NCI-H526 treated with DMSO at 0.1 percent for 48 hours (cell line): ENCODE measurements around the gene NRN1L.
"Not testable (repeated sequence)": the region's sequence is repeated elsewhere in the genome, so short reads cannot be mapped to it uniquely, and the experiment has no call there.

ENCODE experiments used
- DNase-seq: peaks from one replicate; lab custom pipeline; 2025; lab: John Stamatoyannopoulos, UW

NRN1L gene

GRCh38 chr16:67884684-67885083 lies at the start of gene NRN1L:
Gene NRN1L, plus strand, starts transcription at chr16:67884885. Its CDS starts 19 bp downstream, at chr16:67884904.
- no peak for DNase-seq

DNA sequence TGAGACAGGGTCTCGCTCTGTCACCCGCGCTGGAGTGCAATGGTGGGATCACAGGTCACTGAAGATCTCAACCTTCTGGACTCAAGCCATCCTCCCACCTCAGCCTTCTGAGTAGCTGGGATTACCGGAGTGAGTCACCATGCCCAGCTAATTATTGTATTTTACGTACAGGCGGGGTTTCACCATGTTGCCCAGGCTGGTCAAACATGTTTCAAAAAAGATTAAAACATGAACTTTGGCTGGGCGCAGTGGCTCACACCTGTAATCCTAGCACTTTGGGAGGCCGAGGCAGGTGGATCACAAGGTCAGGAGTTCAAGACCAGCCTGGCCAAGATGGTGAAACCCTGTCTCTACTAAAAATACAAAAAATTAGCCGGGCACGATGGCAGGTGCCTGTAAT lies 47.5 kb upstream of the NRN1L start:
- DNase-seq = not testable (repeated sequence)

GRCh38 chr16:67837811-67838210 lies 46.9 kb upstream of the NRN1L start:
- no peak for DNase-seq

- peak; percentile 30 for DNase-seq
These were observed 43.4 kb upstream of the NRN1L start for GRCh38 chr16:67841198-67841815.

DNA sequence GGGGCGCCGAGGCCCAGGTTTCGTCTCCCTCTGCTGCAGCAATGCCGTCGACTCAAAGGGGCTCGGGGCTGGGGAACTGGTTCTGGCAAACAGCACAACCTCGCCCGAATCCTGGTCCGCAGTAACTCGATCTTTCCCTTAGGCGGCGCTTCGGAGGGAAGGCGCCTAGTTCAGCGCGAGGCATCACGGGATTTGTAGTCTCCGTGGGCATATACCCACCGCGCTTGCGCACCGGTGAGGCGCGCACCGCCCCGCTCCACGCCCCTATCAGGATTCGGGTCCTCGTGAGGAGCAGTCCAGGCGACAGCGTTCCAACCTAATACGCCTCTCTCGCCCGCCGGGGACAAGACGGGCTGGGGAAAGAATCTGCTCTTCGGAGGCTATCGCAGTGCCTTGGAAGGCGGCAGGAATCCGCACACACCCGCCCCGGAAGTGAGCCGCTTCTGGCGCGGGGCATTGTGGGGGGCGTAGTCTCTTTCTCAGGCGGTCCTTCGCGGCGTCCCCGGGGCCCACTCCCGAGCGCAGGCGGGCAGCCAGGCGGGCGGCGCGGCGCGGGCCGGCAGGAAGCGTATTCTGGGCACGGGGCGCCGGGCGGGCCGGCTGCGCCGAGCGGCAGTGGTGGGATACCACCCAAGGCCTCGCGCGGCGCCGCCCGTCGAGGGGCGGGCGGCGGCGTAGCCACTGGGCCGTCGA lies 42.7 kb upstream of the NRN1L start, which contains the start of gene THAP11:
TSS of gene THAP11 (plus strand) at position 505 of the 693 bp plus-strand sequence. CDS start 235 bp downstream, outside the sequence.
- peak; percentile 82 for DNase-seq

GRCh38 chr16:67842509-67843342 lies 42.0 kb upstream of the NRN1L start:
- peak; percentile 5 for DNase-seq

DNA sequence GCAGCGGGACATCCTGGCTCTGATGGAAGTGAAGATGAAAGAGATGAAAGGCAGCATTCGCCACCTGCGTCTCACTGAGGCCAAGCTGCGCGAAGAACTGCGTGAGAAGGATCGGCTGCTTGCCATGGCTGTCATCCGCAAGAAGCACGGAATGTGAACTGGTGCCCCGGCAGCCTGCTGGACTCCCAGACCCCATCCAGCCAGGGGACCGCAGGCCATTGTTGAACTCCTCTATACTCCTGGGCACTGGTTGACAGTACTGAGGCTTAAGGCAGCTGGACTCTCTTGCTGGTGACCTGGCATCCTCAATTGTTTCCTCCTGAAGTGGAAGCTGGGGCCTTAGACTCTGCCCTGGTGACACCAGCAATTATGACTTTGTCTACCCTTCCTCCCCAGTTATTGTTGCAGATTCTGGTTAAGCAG lies 41.3 kb upstream of the NRN1L start:
- DNase-seq = no peak

DNA sequence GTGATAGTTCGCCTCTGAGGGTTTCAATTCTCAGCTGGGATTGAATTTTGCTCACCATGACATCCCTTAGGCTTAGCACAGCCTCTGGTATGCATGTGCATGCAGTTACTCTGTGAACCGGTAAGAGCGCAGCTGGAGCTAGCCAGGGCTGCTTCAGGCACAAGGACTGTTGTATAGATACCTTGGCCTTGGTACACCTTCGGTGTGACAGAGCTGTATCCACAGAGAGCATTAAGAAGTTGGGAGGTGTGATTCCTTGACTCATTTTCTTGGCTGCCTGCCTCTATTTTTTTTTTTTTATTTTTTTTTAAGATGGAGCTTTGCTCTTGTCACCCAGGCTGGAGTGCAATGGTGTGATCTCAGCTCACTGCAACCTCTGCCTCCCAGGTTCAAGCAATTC lies 40.2 kb upstream of the NRN1L start:
- DNase-seq = no peak

DNA sequence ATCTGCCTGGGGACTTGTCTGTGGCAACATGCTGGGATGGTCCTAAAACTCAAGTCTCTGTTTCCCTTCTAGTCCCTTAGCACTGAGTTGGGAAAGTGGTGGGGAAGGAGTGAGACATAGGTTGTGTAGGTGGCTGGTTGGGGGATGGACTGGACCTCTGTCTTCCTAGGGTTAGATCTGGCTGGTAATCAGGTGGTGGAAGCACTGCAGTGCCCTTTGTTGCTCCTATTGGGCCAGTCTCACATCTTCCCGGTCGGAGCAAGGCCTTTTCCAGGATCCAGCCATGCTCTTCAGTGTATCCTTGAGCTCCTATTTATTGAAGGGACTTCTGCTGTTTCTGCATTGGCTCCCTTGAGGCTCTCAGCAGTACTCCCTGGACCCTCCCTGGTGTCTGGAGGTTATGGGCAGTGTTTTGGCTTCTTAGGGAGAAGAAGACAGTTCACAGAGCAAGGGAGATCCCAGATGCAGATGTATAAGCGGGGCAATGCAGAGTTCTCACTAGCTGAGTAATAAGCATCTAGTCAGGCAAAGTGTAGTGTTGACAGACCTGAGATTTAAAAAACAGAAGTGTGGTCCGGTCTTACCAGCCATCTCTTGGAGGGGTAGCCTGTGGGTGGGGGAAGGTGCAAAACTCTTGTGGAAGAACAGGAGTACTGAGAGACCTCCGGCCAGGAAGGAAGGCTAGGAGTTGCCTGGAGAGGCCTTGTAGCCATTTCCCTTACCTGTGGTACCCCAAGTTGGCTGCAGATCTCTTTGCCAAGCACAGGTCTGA lies 39.2 kb upstream of the NRN1L start:
- DNase-seq = no peak

DNA sequence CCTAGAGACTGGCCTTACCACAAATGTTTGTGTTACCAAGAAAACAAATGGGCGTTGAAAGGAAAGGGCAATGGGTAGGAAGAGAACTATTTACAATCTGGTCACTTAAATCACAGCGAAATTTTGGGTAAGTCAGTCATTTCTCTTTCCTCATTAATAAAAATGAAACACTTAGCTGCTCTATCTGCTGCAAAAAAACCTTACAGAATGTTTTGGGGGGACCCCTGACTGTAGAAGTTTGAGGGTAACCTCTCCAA lies 38.7 kb upstream of the NRN1L start:
- DNase-seq = no peak

GRCh38 chr16:67846320-67847063 lies 38.2 kb upstream of the NRN1L start, which contains the start of gene NUTF2:
Gene NUTF2, plus strand, starts transcription at chr16:67846933. Its CDS starts 18,198 bp downstream, at chr16:67865131.
- DNase-seq = peak; percentile 81

- no peak for DNase-seq
These were observed 37.4 kb upstream of the NRN1L start, which contains the start of gene CENPT for GRCh38 chr16:67847064-67847861. Gene CENPT, minus strand, starts transcription at chr16:67847693. Its CDS starts 13,834 bp downstream, at chr16:67833859.

DNA sequence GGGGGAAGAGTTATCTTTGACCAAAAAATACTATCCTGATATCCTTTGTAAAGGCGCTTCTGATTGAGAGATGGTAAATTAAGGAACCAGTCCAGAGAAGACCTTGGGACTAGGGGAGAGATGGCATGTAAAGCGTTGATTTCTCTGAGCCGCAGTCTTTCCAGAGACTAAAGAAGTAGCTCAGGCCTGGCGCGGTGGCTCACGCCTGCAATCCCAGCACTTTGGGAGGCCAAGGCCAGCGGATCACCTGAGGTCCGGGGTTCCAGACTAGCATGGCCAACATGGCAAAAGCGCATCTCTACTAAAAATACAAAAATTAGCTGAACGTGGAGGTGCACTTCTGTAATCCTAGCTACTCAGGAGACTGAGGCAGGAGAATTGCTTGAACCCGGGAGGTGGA lies 36.6 kb upstream of the NRN1L start:
- DNase-seq = no peak

GRCh38 chr16:67853670-67854069 lies 31.0 kb upstream of the NRN1L start:
- no peak for DNase-seq

GRCh38 chr16:67855789-67856188 lies 28.9 kb upstream of the NRN1L start:
- DNase-seq = no peak

GRCh38 chr16:67856927-67857546 lies 27.6 kb upstream of the NRN1L start:
- DNase-seq = no peak

GRCh38 chr16:67857547-67858233 lies 27.0 kb upstream of the NRN1L start:
- DNase-seq = no peak

DNA sequence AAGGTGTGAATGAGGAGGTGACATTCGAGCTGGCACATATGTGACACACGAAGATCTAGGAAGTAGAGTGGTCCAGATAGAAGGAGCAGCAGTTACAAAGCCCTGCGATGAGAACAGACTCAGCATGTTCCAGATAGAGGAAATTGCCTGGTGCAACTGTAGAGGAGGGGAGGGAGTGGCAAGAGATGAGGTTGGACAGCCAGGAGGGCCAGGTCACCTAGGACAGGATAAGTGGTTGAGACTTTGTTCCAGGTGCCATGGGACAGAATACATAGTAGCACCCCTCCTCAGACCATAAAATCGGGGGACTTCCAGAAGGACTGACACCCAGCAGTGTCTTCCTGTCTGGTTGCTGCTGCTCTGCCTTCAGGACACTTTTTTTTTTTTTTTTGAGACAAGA lies 26.2 kb upstream of the NRN1L start:
- DNase-seq = no peak
